ENCODE results near the gene KRTAP19-5.

The KRTAP19-5 gene

DNA sequence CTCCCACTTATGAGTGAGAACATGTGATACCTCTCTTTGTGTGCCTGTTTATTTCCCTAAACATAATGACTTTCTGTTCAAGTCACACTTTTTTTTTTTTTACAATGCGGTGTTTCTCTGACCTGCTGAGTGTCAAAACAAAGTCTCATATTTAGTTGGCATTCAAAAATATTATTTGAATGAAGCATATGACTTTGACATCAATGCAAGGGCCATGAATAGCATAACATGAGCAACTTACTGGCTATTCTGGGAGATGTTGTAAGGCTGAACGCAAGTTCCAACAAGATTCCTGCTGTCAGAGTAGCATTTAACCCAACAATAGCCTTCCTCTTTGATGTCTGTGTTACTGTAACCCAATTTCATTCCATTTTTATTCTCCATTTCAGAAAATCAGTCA is 19.8 kb downstream of the KRTAP19-5 start:
- no peak overlapping the region for H3K4me2 ChIP-seq (ENCODE audit: low read length)
- no peak overlapping the region for H3K27ac ChIP-seq (ENCODE audit: low read depth, low read length)
- H4K20me1 ChIP-seq (ENCODE audit: control insufficient read depth, insufficient read depth, low read depth, low read length): no peaks in the 10 kb centered on the region
- no peaks in the 10 kb centered on the region for H3K9me2 ChIP-seq (replicated peaks; ENCODE audit: control insufficient read depth, low read length)
- TF ChIP-seq, protein P1, sequence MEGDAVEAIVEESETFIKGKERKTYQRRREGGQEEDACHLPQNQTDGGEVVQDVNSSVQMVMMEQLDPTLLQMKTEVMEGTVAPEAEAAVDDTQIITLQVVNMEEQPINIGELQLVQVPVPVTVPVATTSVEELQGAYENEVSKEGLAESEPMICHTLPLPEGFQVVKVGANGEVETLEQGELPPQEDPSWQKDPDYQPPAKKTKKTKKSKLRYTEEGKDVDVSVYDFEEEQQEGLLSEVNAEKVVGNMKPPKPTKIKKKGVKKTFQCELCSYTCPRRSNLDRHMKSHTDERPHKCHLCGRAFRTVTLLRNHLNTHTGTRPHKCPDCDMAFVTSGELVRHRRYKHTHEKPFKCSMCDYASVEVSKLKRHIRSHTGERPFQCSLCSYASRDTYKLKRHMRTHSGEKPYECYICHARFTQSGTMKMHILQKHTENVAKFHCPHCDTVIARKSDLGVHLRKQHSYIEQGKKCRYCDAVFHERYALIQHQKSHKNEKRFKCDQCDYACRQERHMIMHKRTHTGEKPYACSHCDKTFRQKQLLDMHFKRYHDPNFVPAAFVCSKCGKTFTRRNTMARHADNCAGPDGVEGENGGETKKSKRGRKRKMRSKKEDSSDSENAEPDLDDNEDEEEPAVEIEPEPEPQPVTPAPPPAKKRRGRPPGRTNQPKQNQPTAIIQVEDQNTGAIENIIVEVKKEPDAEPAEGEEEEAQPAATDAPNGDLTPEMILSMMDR (IDR thresholded peaks at IDR 0.05; ENCODE audit: low read depth, low read length, poor library complexity, severe bottlenecking): no peak
- TF ChIP-seq EZH2phosphoT487 (IDR thresholded peaks at IDR 0.05; ENCODE audit: borderline replicate concordance, low read length): no peak
- H3K4me1 ChIP-seq (ENCODE audit: control insufficient read depth, low read length): no peaks in the 10 kb centered on the region
- H3K4me3 ChIP-seq (ENCODE audit: low read length): no peak overlapping the region
- H3K36me3 ChIP-seq (ENCODE audit: control insufficient read depth, low read length): no peaks in the 10 kb centered on the region
- H3K79me2 ChIP-seq (ENCODE audit: control insufficient read depth, low read length): no peaks in the 10 kb centered on the region
- H3K9me3 ChIP-seq (ENCODE audit: control insufficient read depth, insufficient read depth, low read length): peaks cover 9% of the 10 kb centered on the region
- no peaks in the 10 kb centered on the region for H3F3A ChIP-seq (ENCODE audit: control insufficient read depth, insufficient read depth)
- H3K27me3 ChIP-seq (ENCODE audit: control insufficient read depth, low read length): no peaks in the 10 kb centered on the region

DNA sequence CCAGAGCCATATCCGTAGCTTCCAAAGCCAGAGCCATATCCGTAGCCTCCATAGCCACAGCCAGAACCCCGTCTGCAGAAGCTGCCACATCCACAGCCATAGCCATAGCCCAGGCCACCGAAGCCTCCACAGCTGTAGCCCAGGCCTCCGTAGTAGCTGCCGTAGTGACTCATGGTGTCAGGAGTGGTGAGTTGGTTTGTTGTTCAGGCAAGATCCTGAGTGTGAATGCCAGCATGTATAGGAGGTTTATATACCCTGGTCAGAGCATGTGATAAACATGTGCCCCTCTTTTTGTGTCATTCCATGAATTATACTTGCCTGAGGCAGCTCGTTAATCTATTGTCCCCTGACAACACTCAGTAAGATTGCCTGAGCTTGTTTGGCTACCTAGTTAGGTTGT is 21.8 kb downstream of the KRTAP19-5 start, which contains the start of gene KRTAP19-1:
Gene KRTAP19-1 (minus strand): TSS at position 223 of the 400 bp plus-strand sequence. CDS start 50 bp downstream, at position 173.
- H3K27me3 ChIP-seq (ENCODE audit: control insufficient read depth, low read length): no peaks in the 10 kb centered on the region
- H3K4me2 ChIP-seq (ENCODE audit: low read length): no peak within 1 kb of the TSS
- no peaks in the 10 kb centered on the region for H4K20me1 ChIP-seq (ENCODE audit: control insufficient read depth, insufficient read depth, low read depth, low read length)
- no peaks in the 10 kb centered on the region for H3F3A ChIP-seq (ENCODE audit: control insufficient read depth, insufficient read depth)
- H3K9me3 ChIP-seq (ENCODE audit: control insufficient read depth, insufficient read depth, low read length): no peaks in the 10 kb centered on the region; the same call in 1 of the 2 replicates
- no peaks in the 10 kb centered on the region for H3K9me2 ChIP-seq (replicated peaks; ENCODE audit: control insufficient read depth, low read length)
- H3K4me1 ChIP-seq (ENCODE audit: control insufficient read depth, low read length): no peaks in the 10 kb centered on the region
- no peak within 1 kb of the TSS for H3K4me3 ChIP-seq (ENCODE audit: low read length)
- no peaks in the 10 kb centered on the region for H3K36me3 ChIP-seq (ENCODE audit: control insufficient read depth, low read length)
- H3K79me2 ChIP-seq (ENCODE audit: control insufficient read depth, low read length): no peaks in the 10 kb centered on the region
- no peak for TF ChIP-seq EZH2phosphoT487 (IDR thresholded peaks at IDR 0.05; ENCODE audit: borderline replicate concordance, low read length)
- TF ChIP-seq, protein P1 (IDR thresholded peaks at IDR 0.05; ENCODE audit: low read depth, low read length, poor library complexity, severe bottlenecking): no peak
- no peak within 1 kb of the TSS for H3K27ac ChIP-seq (ENCODE audit: low read depth, low read length)

- Histone ChIP-seq H3K9me3 (ENCODE audit: control insufficient read depth, insufficient read depth, low read length) (no peaks in the 10 kb centered on the region), H3K4me1 (ENCODE audit: control insufficient read depth, low read length) (no peaks in the 10 kb centered on the region), H4K20me1 (ENCODE audit: control insufficient read depth, insufficient read depth, low read depth, low read length) (no peaks in the 10 kb centered on the region), H3K27me3 (ENCODE audit: control insufficient read depth, low read length) (no peaks in the 10 kb centered on the region), H3K27ac (ENCODE audit: low read depth, low read length) (no peak overlapping the region), H3K9me2 (replicated peaks; ENCODE audit: control insufficient read depth, low read length) (no peaks in the 10 kb centered on the region), H3K4me2 (ENCODE audit: low read length) (no peak overlapping the region), H3K36me3 (ENCODE audit: control insufficient read depth, low read length) (no peaks in the 10 kb centered on the region), H3K4me3 (ENCODE audit: low read length) (no peak overlapping the region), H3K79me2 (ENCODE audit: control insufficient read depth, low read length) (no peaks in the 10 kb centered on the region), H3F3A (ENCODE audit: control insufficient read depth, insufficient read depth) (no peaks in the 10 kb centered on the region)
- TF ChIP-seq EZH2phosphoT487 (IDR thresholded peaks at IDR 0.05; ENCODE audit: borderline replicate concordance, low read length): no peak
- TF ChIP-seq, protein P1 (IDR thresholded peaks at IDR 0.05; ENCODE audit: low read depth, low read length, poor library complexity, severe bottlenecking): no peak
Observed at GRCh38 chr21:30479259-30479658, 22.7 kb downstream of the KRTAP19-5 start.

Measured in DOHH2 (cell line).